Endothelial cell (in vitro differentiated cells): ENCODE results near the gene MYO9B. TPM values are rescaled to one million over a fixed set of nuclear protein-coding genes. Genes with fewer than 3 reads are reported as not detected.
"Not testable (repeated sequence)": the region's sequence is repeated elsewhere in the genome, so short reads cannot be mapped to it uniquely, and the experiment has no call there.

Experiments
- DNase-seq: peaks from one replicate; pipeline ENCODE4 v3.0.0; 2021; ENCODE audit warnings: low spot score
- H3K27ac Mint-ChIP-seq: one replicate; pipeline ENCODE4 v1.8.0; 2021; ENCODE audit warnings: mixed read lengths, inconsistent platforms; ENCODE audit not compliant: unreplicated experiment
- H3K27me3 Mint-ChIP-seq: one replicate; pipeline ENCODE4 v1.8.0; 2021; ENCODE audit warnings: mild to moderate bottlenecking, moderate library complexity, mixed read lengths, inconsistent platforms; ENCODE audit not compliant: unreplicated experiment
- H3K36me3 Mint-ChIP-seq: one replicate; pipeline ENCODE4 v1.8.0; 2021; ENCODE audit warnings: mild to moderate bottlenecking, low read depth, mixed read lengths, inconsistent platforms; ENCODE audit not compliant: unreplicated experiment
- H3K4me1 Mint-ChIP-seq: one replicate; pipeline ENCODE4 v1.8.0; 2021; ENCODE audit warnings: mild to moderate bottlenecking, mixed read lengths, inconsistent platforms; ENCODE audit not compliant: unreplicated experiment
- H3K4me3 Mint-ChIP-seq: one replicate; pipeline ENCODE4 v1.8.0; 2021; ENCODE audit warnings: mild to moderate bottlenecking, mixed read lengths, inconsistent platforms; ENCODE audit not compliant: unreplicated experiment
- H3K9me3 Mint-ChIP-seq: one replicate; pipeline ENCODE4 v1.8.0; 2021; ENCODE audit warnings: mixed read lengths, inconsistent platforms; ENCODE audit not compliant: unreplicated experiment
- CTCF ChIP-seq: fragments of 200-600 bp; sonication (generic); IDR thresholded peaks from one replicate; pipeline ENCODE4 v1.5.0; 2021; ENCODE audit warnings: antibody characterized with exemption; ENCODE audit not compliant: unreplicated experiment
- total RNA-seq: library from RNA; stranded (reverse); fragmentation: NEBNext Ultra II Directional; extraction: Animal tissue kit (Norgen Biotek cat#: 25700); gene quantifications from one replicate; pipeline ENCODE4 v1.2.1, GENCODE V29; 2021; ENCODE audit not compliant: unreplicated experiment

MYO9B gene
- total RNA-seq, 1 donor from 2014 or later: 62.4 TPM

- H3K27me3 Mint-ChIP-seq: peaks cover 2% of the 10 kb centered on the region
- H3K4me3 Mint-ChIP-seq: no peak overlapping the region
- DNase-seq: no peak
- H3K27ac Mint-ChIP-seq: no peak overlapping the region
- no peaks in the 10 kb centered on the region for H3K4me1 Mint-ChIP-seq
- H3K36me3 Mint-ChIP-seq: peaks cover 31% of the 10 kb centered on the region
- no peaks in the 10 kb centered on the region for H3K9me3 Mint-ChIP-seq
- no peak for TF ChIP-seq CTCF
Observed at GRCh38 chr19:17105556-17105955, 30.0 kb downstream of the MYO9B start.

- H3K9me3 Mint-ChIP-seq, DNase-seq, H3K4me1 Mint-ChIP-seq, H3K27ac Mint-ChIP-seq, H3K4me3 Mint-ChIP-seq, H3K27me3 Mint-ChIP-seq: not testable (repeated sequence)
- H3K36me3 Mint-ChIP-seq: peaks cover 29% of the 10 kb centered on the region
Observed at GRCh38 chr19:17106964-17107363, 31.4 kb downstream of the MYO9B start.

- peaks cover 24% of the 10 kb centered on the region for H3K36me3 Mint-ChIP-seq
- peaks cover 2% of the 10 kb centered on the region for H3K27me3 Mint-ChIP-seq
- no peak for DNase-seq
- H3K4me1 Mint-ChIP-seq: no peaks in the 10 kb centered on the region
- no peak overlapping the region for H3K27ac Mint-ChIP-seq
- H3K9me3 Mint-ChIP-seq: no peaks in the 10 kb centered on the region
- no peak for TF ChIP-seq CTCF
- no peak overlapping the region for H3K4me3 Mint-ChIP-seq
Observed at GRCh38 chr19:17107546-17108452, 32.2 kb downstream of the MYO9B start.

- Mint-ChIP-seq H3K36me3 (peaks cover 18% of the 10 kb centered on the region), H3K4me3 (no peak overlapping the region), H3K9me3 (no peaks in the 10 kb centered on the region), H3K4me1 (no peaks in the 10 kb centered on the region), H3K27ac (no peak overlapping the region), H3K27me3 (peaks cover 2% of the 10 kb centered on the region)
- DNase-seq: no peak
- no peak for TF ChIP-seq CTCF
Observed at GRCh38 chr19:17108453-17108784, 32.8 kb downstream of the MYO9B start.

GRCh38 chr19:17109300-17109699 is 33.7 kb downstream of the MYO9B start:
- peaks cover 4% of the 10 kb centered on the region for H3K4me1 Mint-ChIP-seq
- TF ChIP-seq CTCF: no peak
- no peak overlapping the region for H3K27ac Mint-ChIP-seq
- no peak for DNase-seq
- peaks cover 5% of the 10 kb centered on the region for H3K27me3 Mint-ChIP-seq
- H3K9me3 Mint-ChIP-seq: no peaks in the 10 kb centered on the region
- peaks cover 16% of the 10 kb centered on the region for H3K36me3 Mint-ChIP-seq
- no peak overlapping the region for H3K4me3 Mint-ChIP-seq
